Measurements from ENCODE around the gene CEP112.

DNA sequence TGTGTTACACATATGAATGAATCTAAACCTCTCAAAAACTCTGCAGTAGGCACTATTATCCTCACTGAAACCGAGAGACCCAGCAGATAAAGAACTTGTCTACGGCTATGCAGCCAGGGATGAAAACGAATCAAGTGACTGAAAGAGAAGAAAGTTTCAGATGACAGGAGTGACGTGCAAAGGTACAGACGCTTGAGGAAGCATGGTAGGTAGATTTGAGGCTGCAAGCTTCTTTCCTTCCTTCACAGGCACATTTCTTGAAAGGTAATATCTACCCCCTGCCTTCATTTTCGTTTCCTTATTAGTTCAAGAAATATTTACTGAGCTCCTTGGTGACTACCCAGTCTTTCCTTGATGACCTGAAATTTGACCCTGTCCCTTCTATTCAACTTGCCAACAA is 418.9 kb downstream of the CEP112 start:
- TF ChIP-seq HIVEP1 (CRISPR knock-in tag; IDR thresholded peaks at IDR 0.05), result no peak
- no peak for TF ChIP-seq REPIN1 (CRISPR knock-in tag; IDR thresholded peaks at IDR 0.05; ENCODE audit: borderline replicate concordance, low read depth)
- TF ChIP-seq NFIC (IDR thresholded peaks at IDR 0.05; ENCODE audit: low read length), result no peak
- TF ChIP-seq HDAC2 (CRISPR knock-in tag; IDR thresholded peaks at IDR 0.05), result no peak
- TF ChIP-seq ZNF782 (CRISPR knock-in tag; IDR thresholded peaks at IDR 0.05; ENCODE audit: borderline replicate concordance), result no peak
- no peak for TF ChIP-seq HOMEZ (CRISPR knock-in tag; IDR thresholded peaks at IDR 0.05; ENCODE audit: low read depth)
- TF ChIP-seq POLR2A (IDR thresholded peaks at IDR 0.05; ENCODE audit: insufficient read depth in 1 of 2, low read depth in 2 of 2, low read length in 2 of 2), result no peak

Measured in HepG2 (cell line).